ENCODE measurements around the gene ZNF710. TPM values are rescaled to one million over a fixed set of nuclear protein-coding genes. Genes with fewer than 3 reads are reported as not detected.
A peak's percentile ranks its signal among the peaks of the same experiment; 100 is the strongest.

ZNF710 gene
- total RNA-seq, 1 experiment from 2014 or later: 11.3 TPM

DNA sequence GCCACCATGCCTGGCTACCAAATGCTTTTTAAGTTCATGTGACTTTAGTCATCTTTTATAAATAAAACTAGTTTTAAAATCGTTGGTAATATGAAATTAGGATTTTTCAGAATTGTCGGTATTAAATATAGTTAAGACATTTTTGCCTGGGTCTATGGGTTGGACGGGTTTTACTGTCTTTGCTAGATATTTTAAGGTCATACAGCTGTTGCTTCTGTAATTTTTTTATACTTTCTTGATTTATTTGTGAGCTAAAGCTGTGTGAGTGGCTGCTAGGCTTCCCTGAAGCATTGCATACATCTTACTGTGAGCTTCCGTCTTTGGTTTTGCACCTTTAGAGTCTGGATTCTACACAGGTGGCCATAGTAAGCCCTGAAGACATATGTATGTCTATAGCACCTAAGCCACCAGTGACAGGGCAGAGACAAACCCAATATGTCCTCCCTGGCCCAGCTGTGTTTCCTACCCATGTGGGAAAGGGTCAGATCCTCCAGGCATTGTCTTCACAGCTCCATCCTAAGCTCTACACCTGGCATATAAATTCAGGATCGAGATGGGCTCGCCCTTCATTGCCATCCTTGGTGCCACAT, 16.6 kb upstream of the ZNF710 start:
- in situ Hi-C loops (cut with HindIII; ENCODE audit: low pct_unique_long_range_greater_than_20kb, low sequenced_read_pairs): no loop called here
- no peak for DNase-seq (ENCODE audit: low read depth)

DNA sequence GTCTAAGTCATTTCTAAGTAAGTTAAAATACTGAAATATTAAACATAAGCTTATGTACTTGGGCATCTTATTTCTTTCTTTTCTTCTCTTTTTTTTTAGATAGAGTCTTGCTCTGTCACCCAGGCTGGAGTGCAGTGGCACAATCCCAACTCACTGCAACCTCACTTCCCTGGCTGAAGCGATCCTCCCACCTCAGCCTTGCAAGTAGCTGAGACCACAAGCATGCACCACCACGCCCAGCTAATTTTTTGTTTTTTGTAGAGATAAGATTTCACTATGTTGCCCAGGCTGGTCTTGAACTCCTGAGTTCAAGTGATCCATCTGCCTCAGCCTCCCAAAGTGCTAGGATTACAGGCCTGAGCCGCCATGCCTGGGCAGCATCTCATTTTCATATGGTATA, 16.0 kb upstream of the ZNF710 start:
- in situ Hi-C loops (cut with HindIII; ENCODE audit: low pct_unique_long_range_greater_than_20kb, low sequenced_read_pairs): no loop called here
- no peak for DNase-seq (ENCODE audit: low read depth)

GRCh38 chr15:89991312-89991711, 9.8 kb upstream of the ZNF710 start:
- DNase-seq (ENCODE audit: low read depth): no peak
- in situ Hi-C loops (cut with HindIII; ENCODE audit: low pct_unique_long_range_greater_than_20kb, low sequenced_read_pairs): no loop called here

- no peak for DNase-seq (ENCODE audit: low read depth)
- in situ Hi-C loops (cut with HindIII; ENCODE audit: low pct_unique_long_range_greater_than_20kb, low sequenced_read_pairs): no loop called here
Observed at GRCh38 chr15:89993349-89993748, 7.8 kb upstream of the ZNF710 start.

DNA sequence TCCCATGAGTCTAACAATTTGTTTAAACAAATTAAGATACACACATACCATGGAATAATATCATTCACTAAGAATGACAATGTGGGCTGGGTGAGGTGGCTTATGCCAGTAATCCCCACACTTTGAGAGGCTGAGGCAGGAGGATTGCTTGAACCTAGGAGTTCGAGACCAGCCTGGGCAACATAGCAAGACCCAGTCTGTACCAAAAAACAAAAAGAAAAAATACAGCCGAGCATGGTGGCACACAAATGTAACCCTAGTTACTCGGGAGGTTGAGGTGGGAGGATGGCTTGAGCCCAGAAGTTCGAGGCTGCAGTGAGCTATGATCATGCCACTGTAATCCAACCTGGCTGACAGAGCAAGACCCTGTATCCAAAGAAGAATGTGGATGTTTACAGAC, 4.0 kb upstream of the ZNF710 start:
- in situ Hi-C loops (cut with HindIII; ENCODE audit: low pct_unique_long_range_greater_than_20kb, low sequenced_read_pairs): no loop called here
- DNase-seq (ENCODE audit: low read depth): no peak

DNA sequence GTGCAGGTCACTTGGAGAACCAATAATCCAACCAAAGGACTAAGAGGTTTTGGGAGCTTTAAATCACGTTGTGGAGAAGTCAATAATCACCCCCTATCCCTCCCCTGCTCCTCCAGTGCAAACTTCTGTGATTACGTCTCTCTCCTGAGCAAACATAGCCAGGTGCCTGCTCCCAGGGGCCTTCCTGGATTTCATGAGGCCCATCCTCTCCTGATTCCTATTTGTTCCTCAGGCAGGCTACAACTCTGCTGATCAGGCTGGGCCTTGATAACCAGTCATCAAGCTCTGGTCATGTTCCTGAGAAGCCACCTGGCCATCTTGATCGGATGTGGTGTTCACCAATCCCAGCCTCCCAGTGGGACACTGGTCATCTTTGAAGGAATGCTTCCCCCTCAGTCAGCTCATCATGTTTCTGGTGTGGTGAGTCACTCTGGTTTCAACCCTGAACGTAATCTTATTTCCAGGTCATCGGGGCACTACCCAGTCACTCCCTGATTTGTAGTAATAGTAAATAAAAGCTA, 2.9 kb upstream of the ZNF710 start:
- in situ Hi-C loops (cut with HindIII; ENCODE audit: low pct_unique_long_range_greater_than_20kb, low sequenced_read_pairs): no loop called here
- DNase-seq (ENCODE audit: low read depth): peak; percentile 59

DNA sequence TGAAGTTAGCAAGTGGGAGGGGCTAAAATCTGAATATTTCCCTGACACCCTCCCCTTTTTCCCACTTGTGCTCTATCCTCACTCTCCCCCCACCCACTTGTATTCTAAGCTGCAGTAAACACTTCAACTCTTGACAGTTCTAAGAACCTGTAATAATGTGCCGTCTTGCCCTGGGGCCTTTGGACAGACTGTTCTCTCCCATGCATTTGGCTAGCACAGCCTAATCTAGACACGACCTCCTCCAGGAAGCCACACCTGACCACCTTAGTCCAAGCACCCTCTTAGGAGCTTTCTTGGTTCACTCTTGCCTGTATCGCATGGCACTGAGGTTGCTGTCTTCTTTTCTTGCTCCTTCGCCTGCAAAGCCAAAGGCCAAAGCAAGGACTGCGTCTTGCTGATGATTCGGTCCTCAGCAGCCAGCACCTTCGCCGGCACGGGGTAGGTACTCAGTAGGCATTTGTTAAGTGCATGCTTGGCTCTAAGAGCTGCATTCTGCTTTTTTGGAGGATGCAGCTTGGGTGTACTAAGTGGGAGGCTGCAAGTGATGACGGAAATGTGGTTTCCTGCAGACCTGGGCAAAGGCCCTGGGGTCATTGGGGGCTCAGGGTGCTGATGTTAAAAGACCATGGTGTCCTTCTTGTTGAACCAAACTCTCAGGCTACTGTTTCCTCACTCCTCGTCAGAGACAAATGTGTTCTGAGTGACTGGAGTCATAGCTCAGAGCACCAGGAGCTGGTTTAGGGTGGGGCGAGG, 2.0 kb upstream of the ZNF710 start:
- DNase-seq (ENCODE audit: low read depth): no peak
- in situ Hi-C loops (cut with HindIII; ENCODE audit: low pct_unique_long_range_greater_than_20kb, low sequenced_read_pairs): no loop called here

DNA sequence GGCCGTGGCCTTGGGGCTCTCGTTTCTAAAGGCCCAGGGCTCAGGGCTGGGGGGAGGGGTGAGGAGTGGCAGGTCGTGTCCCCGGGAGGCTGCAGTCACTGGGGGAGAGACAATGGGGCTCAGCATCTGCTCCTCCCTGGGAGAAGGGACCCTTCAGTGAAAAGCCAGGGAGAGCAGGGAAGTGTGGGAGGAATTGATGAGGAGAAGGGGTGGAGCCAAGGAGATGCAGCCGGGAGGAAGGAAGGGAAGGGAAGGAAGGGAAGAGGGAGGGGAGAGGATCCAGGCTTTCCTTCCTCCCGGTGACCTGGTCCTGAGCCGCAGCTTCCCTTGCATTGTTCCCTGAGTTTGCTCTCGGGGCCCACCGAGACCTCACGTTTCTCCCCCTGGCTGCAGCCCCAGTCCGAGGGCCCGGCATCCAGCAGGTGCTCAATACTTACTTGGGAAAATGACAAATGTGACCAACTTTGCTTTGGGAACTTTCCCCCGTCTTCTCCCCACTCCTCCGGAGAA, 1.4 kb upstream of the ZNF710 start:
- in situ Hi-C loops (cut with HindIII; ENCODE audit: low pct_unique_long_range_greater_than_20kb, low sequenced_read_pairs): no loop called here
- no peak for DNase-seq (ENCODE audit: low read depth)

DNA sequence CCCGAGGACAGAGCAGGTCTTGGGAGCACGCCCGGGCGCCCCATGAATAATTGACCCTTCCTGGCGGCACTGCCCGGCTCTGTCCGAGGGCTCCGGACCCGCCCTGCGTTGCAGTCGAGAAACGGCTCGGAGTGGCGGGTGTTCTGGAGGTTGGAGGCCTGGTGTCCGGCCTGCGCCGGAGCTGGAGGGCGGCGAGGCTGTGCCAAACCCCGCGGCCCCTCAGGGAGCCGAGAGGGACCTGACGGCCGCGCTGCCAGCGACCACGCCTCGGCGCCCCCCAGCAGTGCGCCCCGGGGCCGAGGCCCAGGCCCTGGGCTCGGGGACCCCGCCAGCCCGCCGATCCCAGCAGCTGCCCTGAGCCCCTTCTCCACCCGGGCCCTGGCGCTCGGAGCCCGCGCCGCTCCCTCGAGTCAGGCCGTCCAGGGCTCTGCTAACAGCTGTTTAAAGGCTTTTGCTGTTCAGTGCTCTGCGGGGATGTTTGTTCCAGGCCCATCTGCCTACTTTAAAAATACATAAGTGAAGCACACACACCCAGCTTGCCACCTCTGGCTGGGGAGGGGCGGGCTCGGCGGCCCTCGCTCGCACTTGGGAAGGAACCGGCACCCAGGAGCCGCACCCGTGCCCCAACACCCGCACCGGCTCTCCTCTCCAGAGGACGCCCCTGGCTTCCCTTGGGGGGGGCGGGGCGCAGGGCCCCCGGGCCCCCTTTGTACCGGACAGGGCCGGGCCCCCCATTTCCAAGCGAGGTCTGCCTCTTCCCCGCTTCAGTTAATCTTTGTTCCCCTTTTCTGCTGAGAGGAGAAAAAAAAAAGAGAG, 730 bp upstream of the ZNF710 start:
- in situ Hi-C loops (cut with HindIII; ENCODE audit: low pct_unique_long_range_greater_than_20kb, low sequenced_read_pairs): no loop called here
- no peak for DNase-seq (ENCODE audit: low read depth)

- in situ Hi-C loops (cut with HindIII; ENCODE audit: low pct_unique_long_range_greater_than_20kb, low sequenced_read_pairs): no loop called here
- DNase-seq (ENCODE audit: low read depth): peak; percentile 52
Observed at GRCh38 chr15:90001683-90002427, 731 bp downstream of the ZNF710 start.

DNA sequence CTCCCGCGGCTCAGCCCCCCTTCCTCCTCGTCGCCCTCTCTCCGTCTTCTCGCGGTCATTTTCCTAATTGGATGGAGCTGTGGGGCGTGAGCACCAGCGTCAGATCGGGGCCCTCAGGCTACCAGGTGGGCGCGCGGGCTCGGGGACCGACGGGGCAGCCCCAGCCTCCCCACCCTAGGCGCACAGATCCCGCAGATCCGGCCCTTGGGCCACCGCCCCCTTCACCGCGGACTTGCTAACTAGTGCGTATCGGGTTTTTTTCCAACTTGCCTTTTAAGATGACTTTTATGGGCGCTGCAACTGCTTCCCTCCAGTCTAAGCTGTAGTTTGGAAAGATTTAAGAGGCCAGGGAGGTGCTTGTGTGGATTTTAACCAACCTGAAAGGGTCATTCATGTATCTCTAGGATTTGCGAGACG, 1.3 kb downstream of the ZNF710 start:
- peak; percentile 33 for DNase-seq (ENCODE audit: low read depth)
- in situ Hi-C loops (cut with HindIII; ENCODE audit: low pct_unique_long_range_greater_than_20kb, low sequenced_read_pairs): no loop called here

GRCh38 chr15:90003736-90004135, 2.6 kb downstream of the ZNF710 start:
- in situ Hi-C loops (cut with HindIII; ENCODE audit: low pct_unique_long_range_greater_than_20kb, low sequenced_read_pairs): no loop called here
- DNase-seq (ENCODE audit: low read depth): no peak

- in situ Hi-C loops (cut with HindIII; ENCODE audit: low pct_unique_long_range_greater_than_20kb, low sequenced_read_pairs): no loop called here
- no peak for DNase-seq (ENCODE audit: low read depth)
Observed at GRCh38 chr15:90004252-90004651, 3.1 kb downstream of the ZNF710 start.

GRCh38 chr15:90004671-90005070, 3.5 kb downstream of the ZNF710 start:
- DNase-seq (ENCODE audit: low read depth): no peak
- in situ Hi-C loops (cut with HindIII; ENCODE audit: low pct_unique_long_range_greater_than_20kb, low sequenced_read_pairs): no loop called here

- in situ Hi-C loops (cut with HindIII; ENCODE audit: low pct_unique_long_range_greater_than_20kb, low sequenced_read_pairs): no loop called here
- no peak for DNase-seq (ENCODE audit: low read depth)
Observed at GRCh38 chr15:90006217-90007075, 5.3 kb downstream of the ZNF710 start.

DNA sequence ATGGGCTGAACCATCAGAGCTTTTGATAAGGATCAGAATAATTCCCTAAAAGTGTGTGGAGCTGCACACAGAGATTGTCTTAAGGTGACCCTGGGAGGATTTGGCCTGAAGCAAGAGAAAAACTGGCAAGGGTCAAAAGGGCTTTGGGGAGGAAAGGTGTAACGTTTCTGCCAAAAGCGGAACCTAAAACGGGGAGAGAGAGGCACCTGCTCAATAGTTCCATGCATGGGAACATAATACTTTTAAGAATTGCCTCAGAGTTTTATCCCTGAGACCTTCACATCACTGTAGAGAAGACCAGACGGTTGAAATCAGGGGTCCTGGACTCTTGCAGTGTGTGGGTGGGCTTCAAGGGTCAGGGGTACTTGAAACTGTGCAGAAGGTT, 5.9 kb downstream of the ZNF710 start:
- no peak for DNase-seq (ENCODE audit: low read depth)
- in situ Hi-C loops (cut with HindIII; ENCODE audit: low pct_unique_long_range_greater_than_20kb, low sequenced_read_pairs): no loop called here

GRCh38 chr15:90008607-90009006, 7.5 kb downstream of the ZNF710 start:
- DNase-seq (ENCODE audit: low read depth): no peak
- in situ Hi-C loops (cut with HindIII; ENCODE audit: low pct_unique_long_range_greater_than_20kb, low sequenced_read_pairs): no loop called here
